GM12872 (cell line): ENCODE results near the gene MBOAT1.

ENCODE experiments used
- CTCF ChIP-seq: IDR thresholded peaks from 3 replicates; pipeline ENCODE4 v1.5.1; 2011; ENCODE audit warnings: low read depth, mild to moderate bottlenecking, low read length, moderate library complexity; ENCODE audit not compliant: insufficient read depth

Gene MBOAT1

GRCh38 chr6:20112241-20112640 lies 100.0 kb downstream of the MBOAT1 start:
- no peak for TF ChIP-seq CTCF

DNA sequence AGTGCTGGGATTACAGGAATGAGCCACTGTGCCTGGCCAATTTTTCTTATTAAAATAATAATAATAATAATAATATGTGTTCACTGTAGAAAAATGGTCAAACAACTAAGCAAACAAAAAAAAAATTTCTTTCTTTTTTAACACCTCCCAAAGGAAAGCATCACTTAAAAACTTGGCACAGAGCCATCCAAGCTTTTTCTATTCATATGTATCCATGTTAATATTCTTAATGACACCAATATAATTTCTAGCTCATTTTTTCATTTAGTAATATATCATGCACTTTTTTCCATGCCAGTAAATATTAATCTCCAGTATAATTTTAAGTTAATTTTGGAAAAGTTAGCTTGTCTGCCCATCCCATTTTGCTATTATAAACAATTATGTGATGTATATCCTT lies 101.8 kb downstream of the MBOAT1 start:
- no peak for TF ChIP-seq CTCF

GRCh38 chr6:20109526-20109925 lies 102.7 kb downstream of the MBOAT1 start:
- TF ChIP-seq CTCF = no peak

- no peak for TF ChIP-seq CTCF
These were observed 106.4 kb downstream of the MBOAT1 start for GRCh38 chr6:20105838-20106237.

- no peak for TF ChIP-seq CTCF
These were observed 107.6 kb downstream of the MBOAT1 start for GRCh38 chr6:20104696-20105095.

- TF ChIP-seq CTCF = no peak
These were observed 109.7 kb downstream of the MBOAT1 start for GRCh38 chr6:20102397-20103073.

GRCh38 chr6:20099156-20099555 lies 113.1 kb downstream of the MBOAT1 start:
- no peak for TF ChIP-seq CTCF

- no peak for TF ChIP-seq CTCF
These were observed 113.9 kb downstream of the MBOAT1 start for GRCh38 chr6:20098267-20098876.
